ENCODE results near the gene TNKS2.
A peak's percentile ranks its signal among the peaks of the same experiment; 100 is the strongest.
"Not testable (repeated sequence)": the region's sequence is repeated elsewhere in the genome, so short reads cannot be mapped to it uniquely, and the experiment has no call there.

The TNKS2 gene

GRCh38 chr10:91797874-91798648 lies at the start of gene TNKS2:
Gene TNKS2, plus strand, starts transcription at chr10:91798426. Its CDS starts 265 bp downstream, at chr10:91798691.
- DNase-seq, result peak; percentile 72

GRCh38 chr10:91749592-91749991 lies 48.6 kb upstream of the TNKS2 start:
- DNase-seq, result not testable (repeated sequence)

- DNase-seq, result no peak
Observed at GRCh38 chr10:91756286-91756685, 41.9 kb upstream of the TNKS2 start.

- peak; percentile 21 for DNase-seq
Observed at GRCh38 chr10:91758303-91759146, 39.7 kb upstream of the TNKS2 start.

- no peak for DNase-seq
Observed at GRCh38 chr10:91759581-91759986, 38.6 kb upstream of the TNKS2 start.

GRCh38 chr10:91761721-91762120 lies 36.5 kb upstream of the TNKS2 start:
- DNase-seq, result no peak

GRCh38 chr10:91762878-91763277 lies 35.3 kb upstream of the TNKS2 start:
- no peak for DNase-seq

GRCh38 chr10:91766676-91767075 lies 31.6 kb upstream of the TNKS2 start:
- no peak for DNase-seq

GRCh38 chr10:91768123-91768522 lies 30.1 kb upstream of the TNKS2 start:
- DNase-seq, result no peak

- DNase-seq, result no peak
Observed at GRCh38 chr10:91771907-91772306, 26.3 kb upstream of the TNKS2 start.

GRCh38 chr10:91772461-91772860 lies 25.8 kb upstream of the TNKS2 start:
- no peak for DNase-seq

- no peak for DNase-seq
Observed at GRCh38 chr10:91772869-91773268, 25.4 kb upstream of the TNKS2 start.

GRCh38 chr10:91774571-91774970 lies 23.7 kb upstream of the TNKS2 start:
- no peak for DNase-seq

- no peak for DNase-seq
Observed at GRCh38 chr10:91775731-91776130, 22.5 kb upstream of the TNKS2 start.

GRCh38 chr10:91776266-91776665 lies 22.0 kb upstream of the TNKS2 start:
- DNase-seq, result no peak

- DNase-seq, result no peak
Observed at GRCh38 chr10:91778485-91778884, 19.7 kb upstream of the TNKS2 start.

- no peak for DNase-seq
Observed at GRCh38 chr10:91779011-91779605, 19.1 kb upstream of the TNKS2 start.

GRCh38 chr10:91782539-91782938 lies 15.7 kb upstream of the TNKS2 start:
- no peak for DNase-seq

- DNase-seq, result no peak
Observed at GRCh38 chr10:91785830-91786229, 12.4 kb upstream of the TNKS2 start.

- DNase-seq, result no peak
Observed at GRCh38 chr10:91787258-91787657, 11.0 kb upstream of the TNKS2 start.

GRCh38 chr10:91787810-91788209 lies 10.4 kb upstream of the TNKS2 start:
- DNase-seq, result no peak

GRCh38 chr10:91788527-91788926 lies 9.7 kb upstream of the TNKS2 start:
- no peak for DNase-seq

- DNase-seq, result peak; percentile 10
Observed at GRCh38 chr10:91796331-91797047, 1.7 kb upstream of the TNKS2 start.
